OCI-LY7 (cell line): ENCODE data around the gene ANKRD34B.

Experiments used
- EZH2phosphoT487 ChIP-seq: fragments of 200-600 bp; sonication (generic); IDR thresholded peaks from 2 replicates; pipeline ENCODE4 v1.6.1; 2018; ENCODE audit warnings: low read depth, borderline replicate concordance, mild to moderate bottlenecking, mixed run types, antibody characterized with exemption, low read length, moderate library complexity, mixed read lengths
- TF ChIP-seq, protein P1 (sequence below): fragments of 200-600 bp; sonication (generic); conservative IDR thresholded peaks from 2 replicates; pipeline ENCODE4 v1.5.1; 2014; ENCODE audit warnings: mild to moderate bottlenecking, antibody characterized with exemption, low read length, moderate library complexity, mixed read lengths

- no peak for TF ChIP-seq EZH2phosphoT487
- TF ChIP-seq, protein P1, sequence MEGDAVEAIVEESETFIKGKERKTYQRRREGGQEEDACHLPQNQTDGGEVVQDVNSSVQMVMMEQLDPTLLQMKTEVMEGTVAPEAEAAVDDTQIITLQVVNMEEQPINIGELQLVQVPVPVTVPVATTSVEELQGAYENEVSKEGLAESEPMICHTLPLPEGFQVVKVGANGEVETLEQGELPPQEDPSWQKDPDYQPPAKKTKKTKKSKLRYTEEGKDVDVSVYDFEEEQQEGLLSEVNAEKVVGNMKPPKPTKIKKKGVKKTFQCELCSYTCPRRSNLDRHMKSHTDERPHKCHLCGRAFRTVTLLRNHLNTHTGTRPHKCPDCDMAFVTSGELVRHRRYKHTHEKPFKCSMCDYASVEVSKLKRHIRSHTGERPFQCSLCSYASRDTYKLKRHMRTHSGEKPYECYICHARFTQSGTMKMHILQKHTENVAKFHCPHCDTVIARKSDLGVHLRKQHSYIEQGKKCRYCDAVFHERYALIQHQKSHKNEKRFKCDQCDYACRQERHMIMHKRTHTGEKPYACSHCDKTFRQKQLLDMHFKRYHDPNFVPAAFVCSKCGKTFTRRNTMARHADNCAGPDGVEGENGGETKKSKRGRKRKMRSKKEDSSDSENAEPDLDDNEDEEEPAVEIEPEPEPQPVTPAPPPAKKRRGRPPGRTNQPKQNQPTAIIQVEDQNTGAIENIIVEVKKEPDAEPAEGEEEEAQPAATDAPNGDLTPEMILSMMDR, result no peak
Measured at GRCh38 chr5:80554646-80555045, 15.4 kb downstream of the ANKRD34B start.
